GM18499 (cell line): ENCODE data around the gene DRC1.
"Not testable (repeated sequence)": the region's sequence is repeated elsewhere in the genome, so short reads cannot be mapped to it uniquely, and the experiment has no call there.

ENCODE experiments used
- ATAC-seq: cut with Tn5 transposase; IDR thresholded peaks from one replicate; pipeline ENCODE4 v1.9.1; 2021; ENCODE audit warnings: moderate number of reproducible peaks; ENCODE audit not compliant: insufficient read depth, unreplicated experiment

DRC1 gene

DNA sequence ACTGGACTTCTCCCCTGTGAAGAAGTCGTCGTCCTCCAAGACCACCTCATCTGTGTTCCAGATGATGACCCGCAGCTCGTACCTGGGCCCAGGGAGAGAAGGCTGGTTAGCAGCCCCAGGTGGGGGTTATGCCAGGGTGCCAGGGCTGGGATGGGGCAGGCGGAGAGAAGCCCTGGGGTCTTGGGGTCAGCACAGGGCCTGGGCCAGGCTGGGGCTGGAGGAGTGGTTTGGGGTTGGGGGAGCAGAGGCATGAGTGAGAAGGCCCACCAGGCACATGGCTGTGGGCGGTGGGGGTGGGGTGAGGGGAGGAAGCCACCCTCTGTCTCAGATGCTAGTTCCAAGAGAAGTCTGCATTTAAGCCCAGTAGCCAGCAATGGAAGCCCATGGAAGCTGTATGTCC, 60.4 kb downstream of the DRC1 start:
- no peak for ATAC-seq

- ATAC-seq, result no peak
Measured at GRCh38 chr2:26462511-26463243, 61.0 kb downstream of the DRC1 start.

DNA sequence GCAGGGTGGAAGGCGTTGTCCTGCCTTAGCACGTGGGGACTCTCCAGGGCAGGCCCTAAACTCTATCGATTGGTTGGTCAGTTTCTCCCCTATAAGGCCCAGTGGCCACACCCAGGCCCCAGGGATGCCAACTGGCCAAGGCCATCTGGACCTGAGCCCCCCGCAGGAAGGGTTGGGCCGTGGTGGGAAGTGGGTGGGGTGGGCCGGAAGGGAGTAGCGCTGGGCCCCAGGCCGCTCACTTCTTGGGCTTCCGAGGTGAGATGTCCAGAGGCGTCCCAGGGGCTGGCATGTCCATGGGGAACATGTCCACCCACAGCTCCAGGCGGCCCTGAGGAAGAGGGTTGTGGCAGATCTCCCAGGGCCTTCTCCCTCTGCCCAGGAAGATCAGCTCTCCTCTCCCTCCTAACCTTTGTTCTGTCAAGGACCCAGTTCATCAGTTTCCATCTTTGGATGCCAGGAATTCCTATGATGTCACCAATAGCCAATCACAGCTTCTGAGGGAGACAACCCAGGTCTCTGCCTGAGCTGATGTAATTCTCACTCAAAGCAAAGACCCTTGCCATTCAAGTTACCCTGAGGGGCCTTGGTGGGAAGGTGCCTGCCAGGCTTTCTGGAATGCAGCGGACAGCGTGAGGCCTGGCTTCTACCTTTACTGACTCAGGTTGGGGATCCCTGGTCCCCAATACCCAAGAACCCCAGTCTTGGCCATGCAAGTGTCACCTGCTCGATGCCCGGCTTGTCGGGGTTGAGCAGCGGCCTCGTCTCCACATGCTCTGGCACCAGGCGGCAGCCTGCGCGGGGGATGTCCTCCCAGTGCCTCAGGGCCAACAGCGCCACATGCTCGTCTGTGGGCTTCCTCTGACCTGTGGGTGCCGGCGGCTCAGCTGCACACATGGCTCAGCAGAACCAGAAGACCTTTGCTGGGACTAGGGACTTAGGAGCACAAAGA, 61.8 kb downstream of the DRC1 start:
- no peak for ATAC-seq

- ATAC-seq, result no peak
Measured at GRCh38 chr2:26464390-26465265, 62.9 kb downstream of the DRC1 start.

DNA sequence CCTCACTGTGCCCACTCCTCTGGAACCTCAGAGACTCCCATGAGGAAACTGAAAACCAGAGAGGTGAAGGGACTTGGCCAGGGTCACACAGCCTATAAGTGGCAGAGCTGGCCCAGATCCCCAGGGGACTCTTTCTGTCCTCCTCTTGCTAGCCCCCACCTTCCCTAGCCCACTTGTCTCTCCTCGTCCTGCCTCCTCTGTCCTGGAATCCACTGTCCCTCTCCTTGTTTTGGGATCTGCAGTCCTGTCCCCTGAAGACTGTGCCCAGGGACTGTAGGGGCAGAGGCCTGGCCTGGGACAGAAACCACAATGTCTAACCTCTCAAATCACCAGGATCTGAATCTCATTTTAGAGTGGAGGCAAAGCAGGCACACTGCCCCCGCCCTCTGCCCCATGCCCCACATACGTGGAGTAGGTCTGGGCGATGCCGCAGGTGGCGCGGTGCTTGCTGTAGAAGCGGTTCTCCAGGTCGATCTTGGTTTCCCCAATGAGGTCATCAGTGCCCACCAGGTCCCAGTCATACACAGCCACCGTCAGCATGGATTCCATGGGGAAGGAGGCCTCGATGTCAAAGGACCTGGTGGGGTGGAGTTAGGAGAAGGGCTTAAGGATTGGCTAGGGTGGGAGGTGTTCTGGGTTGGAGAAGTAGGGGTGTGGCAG, 63.7 kb downstream of the DRC1 start:
- ATAC-seq, result no peak

GRCh38 chr2:26465981-26466471, 64.3 kb downstream of the DRC1 start:
- no peak for ATAC-seq

DNA sequence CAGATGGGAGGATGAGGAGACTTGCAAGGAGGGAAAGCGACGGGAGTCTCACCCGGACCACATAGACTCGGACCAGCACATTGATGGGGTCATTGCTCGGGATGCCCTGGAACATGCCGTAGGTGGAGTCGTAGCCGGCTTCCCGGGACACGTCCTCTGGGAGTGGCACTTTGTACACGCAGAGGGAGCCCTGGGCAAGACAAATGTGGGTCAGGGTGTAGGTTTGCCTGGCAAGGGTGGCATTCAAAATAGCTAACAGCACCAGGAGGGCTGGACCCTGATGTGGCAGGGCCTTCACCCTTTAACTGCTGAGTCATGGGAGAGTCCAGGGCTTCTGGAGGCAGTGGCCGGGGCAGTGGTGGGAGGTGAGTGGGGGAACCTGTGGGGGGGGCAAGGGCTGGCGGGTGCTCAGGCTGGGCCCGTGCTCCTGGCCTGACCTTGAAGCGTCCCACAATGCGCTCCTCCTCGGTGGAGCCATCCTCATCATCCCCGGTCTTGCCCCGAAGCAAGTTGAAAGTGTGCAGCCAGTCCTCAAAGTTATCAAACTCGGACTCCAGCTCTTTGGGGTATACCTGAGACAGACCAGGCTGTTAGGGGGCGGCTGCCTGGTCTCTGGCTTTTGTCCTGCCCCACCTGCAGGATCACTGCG, 65.1 kb downstream of the DRC1 start:
- no peak for ATAC-seq

GRCh38 chr2:26468544-26468943, 66.8 kb downstream of the DRC1 start:
- not testable (repeated sequence) for ATAC-seq

- ATAC-seq, result no peak
Measured at GRCh38 chr2:26469092-26469710, 67.5 kb downstream of the DRC1 start.

DNA sequence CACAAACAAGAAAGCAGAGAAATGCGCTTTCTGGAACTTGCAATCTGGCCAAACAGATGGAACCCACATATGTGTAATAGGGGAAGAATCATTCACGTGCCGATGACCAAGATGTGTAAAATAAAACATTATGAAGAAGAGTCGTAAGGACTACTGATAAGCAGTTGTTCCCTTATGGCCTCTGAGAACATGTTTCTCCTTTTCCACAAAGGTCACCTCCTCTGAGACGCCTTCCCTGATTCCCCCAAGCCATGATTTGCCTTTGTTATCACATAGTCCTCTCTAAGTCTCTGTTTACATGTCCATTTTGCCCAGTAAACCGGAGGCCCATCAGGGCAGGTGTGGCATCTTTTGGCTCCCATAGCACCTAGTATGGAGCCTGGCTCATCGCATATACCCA, 68.2 kb downstream of the DRC1 start:
- no peak for ATAC-seq

- no peak for ATAC-seq
Measured at GRCh38 chr2:26470601-26471260, 69.0 kb downstream of the DRC1 start.

- ATAC-seq, result no peak
Measured at GRCh38 chr2:26471289-26471688, 69.6 kb downstream of the DRC1 start.

DNA sequence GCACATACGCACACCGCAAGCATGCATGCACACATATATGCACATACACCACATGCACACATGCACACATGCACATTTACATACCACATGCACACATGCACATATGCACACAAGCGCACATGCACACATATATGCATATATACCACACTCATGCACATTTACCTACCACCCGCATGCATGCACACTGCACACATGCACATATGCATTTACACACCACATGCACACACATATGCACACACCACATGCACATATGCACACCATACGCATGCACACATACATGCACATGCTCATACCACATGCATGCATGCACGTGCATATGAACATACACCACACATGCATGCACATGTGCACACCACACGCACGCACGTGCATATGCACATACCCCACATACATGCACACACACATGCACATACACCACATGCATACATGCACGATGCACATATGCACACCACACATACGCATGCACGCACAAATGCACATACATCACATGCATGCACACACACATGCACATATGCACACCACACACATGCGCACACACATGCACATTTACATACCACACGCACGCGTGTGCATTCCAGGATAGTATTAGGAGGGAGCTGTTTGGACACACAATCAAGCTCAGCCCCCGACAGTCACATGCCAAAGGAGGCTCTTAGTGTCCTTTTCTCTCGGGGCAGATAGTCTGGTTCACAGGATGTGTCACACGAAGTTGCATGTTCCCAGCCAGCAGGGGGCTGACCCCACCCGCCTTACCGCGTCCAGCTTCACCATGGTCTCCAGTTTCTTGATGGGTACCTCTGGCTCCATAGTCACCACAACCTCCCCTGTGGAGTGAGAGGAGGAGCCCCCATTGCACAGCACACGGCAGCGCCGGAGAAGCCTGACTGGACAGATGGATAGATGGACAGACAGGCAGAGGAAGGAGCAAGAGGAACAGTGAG, 70.3 kb downstream of the DRC1 start:
- no peak for ATAC-seq

DNA sequence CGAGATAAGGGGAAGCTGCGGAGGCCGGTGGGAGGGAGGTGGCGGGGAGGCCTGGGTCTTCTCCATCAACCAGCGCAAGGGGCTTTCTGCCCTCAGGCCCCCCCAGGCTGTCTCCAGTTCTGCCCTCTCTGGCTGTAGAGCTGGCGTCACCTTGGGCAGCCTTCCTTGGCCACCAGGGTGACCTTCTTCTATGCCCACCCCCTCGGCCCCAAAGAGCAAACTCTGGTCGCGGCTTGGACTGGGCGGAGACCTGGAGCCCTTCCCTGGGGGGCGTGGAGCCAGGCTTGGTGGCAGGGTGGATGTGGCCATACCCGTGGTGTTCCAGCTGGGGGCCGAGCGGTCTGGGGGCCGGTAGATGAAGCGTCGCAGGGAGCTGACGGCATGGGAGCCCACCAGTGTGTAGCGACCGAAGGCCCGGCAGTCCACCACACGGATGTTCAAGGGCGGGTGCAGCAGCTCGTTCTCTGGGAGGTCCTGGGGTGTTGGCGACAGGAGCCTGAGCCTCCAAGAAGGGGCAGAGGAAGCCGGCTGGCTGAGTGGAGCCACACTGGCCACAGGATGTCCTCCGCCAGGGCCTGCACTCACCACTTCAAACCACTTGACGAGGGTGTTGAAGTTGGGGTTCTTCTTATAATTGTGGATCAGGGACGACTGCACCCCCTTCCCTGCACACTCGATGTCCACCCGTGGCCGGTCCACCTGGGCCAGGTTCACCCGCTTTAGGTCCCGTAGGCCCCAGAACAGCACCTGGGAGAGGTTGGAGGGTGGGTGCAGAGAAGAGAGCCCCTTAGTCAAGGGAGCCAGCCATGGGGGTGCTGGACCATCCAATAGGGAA, 71.3 kb downstream of the DRC1 start:
- no peak for ATAC-seq

DNA sequence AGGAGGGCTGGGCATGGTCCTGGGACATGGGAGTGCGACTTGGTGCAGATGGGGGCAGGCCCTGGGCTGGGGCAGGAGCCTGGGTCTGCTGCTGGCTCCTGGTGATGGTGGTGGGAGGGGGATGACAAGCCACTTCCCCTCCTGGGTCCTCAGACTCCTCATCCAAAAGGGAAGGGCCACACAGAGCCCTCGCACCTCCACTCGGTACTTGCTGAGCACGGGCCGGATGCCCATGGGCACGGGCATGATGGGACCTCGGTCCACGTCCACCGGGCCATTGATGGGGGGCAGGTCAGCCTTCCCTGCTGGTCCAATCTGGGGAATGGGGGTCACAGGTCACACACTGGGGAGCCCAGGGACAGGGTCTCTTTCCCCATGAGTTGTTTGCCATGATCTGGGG, 72.1 kb downstream of the DRC1 start:
- no peak for ATAC-seq

DNA sequence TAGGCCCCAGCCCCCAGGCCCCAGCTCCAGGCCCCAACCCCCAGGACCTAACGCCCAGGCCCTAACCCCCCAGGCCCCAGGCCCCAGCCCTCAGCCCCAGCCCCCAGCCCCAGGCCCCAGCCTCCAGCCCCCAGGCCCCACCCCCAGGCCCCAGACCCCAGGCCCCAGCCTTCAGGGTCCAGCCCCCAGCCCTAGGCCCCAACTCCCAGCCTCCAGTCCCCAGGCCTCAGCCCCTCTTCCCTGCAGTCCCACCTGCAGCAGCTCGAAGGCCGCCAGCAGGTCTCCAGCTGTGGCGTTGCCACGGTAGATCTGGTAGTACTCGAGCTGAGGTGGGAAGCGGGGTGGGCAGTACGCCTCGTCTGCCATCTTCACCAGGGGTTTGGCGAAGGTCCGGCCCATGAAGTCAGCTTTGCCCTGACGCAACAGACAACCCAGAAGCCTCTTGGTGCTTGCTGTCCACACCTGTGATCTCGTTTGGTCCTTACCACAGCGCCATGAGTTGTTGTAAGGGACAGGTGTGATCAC, 72.6 kb downstream of the DRC1 start:
- ATAC-seq, result no peak
